OCI-LY3 (cell line): Measurements from ENCODE around the gene CCL28.

Source experiments
- CTCF ChIP-seq: fragments of 200-600, 300-600 bp; sonication (generic); IDR thresholded peaks from 2 replicates; pipeline ENCODE4 v1.5.1; 2014; ENCODE audit warnings: antibody characterized with exemption, low read length, low read depth
- EZH2phosphoT487 ChIP-seq: fragments of 200-600 bp; shearing (Covaris generic); IDR thresholded peaks from 2 replicates; pipeline ENCODE4 v1.6.1; 2018; ENCODE audit warnings: antibody characterized with exemption, mixed run types, low read depth

- TF ChIP-seq CTCF = no peak
- no peak for TF ChIP-seq EZH2phosphoT487
These were observed 57.4 kb downstream of the CCL28 start for GRCh38 chr5:43354774-43355173.
